HepG2 (cell line): ENCODE data around the gene ABHD2. TPM values are rescaled to one million over a fixed set of nuclear protein-coding genes. Genes with fewer than 3 reads are reported as not detected.

Experiments used
- ATAC-seq: fragments of 200-7000 bp; cut with Tn5 transposase; 3 replicates; pipeline ENCODE4 v1.9.1; 2020; ENCODE audit warnings: mild to moderate bottlenecking, moderate library complexity
- BruUV-seq: library from RNA; stranded (reverse); fragments of 400-500 nt; replicated peaks from 2 replicates; lab custom pipeline; 2021; lab: Mats Ljungman, UMichigan
- CTCF ChIA-PET: fragments of 300-600 bp; formaldehyde crosslinking; extraction: SDS; loops from one replicate; lab custom pipeline; 2021; ENCODE audit warnings: low total read pairs, inconsistent platforms, low intra/inter-chr PET ratio; lab: Yijun Ruan, JAX
- POLR2A ChIA-PET: fragments of 350-600 bp; sonication (Branson Sonifier 250); formaldehyde crosslinking; loops from one replicate; lab custom pipeline; 2020; ENCODE audit warnings: antibody characterized with exemption, inconsistent platforms; lab: Yijun Ruan, JAX
- DNase-seq: peaks from one replicate; pipeline ENCODE4 v3.0.0-alpha.2; 2015; ENCODE audit warnings: low spot score
- FAIRE-seq: peaks from 3 replicates; lab custom pipeline; 2011; peaks lifted over from hg19 to GRCh38; lab: Jason Lieb, UNC
- H2AFZ ChIP-seq: one replicate; pipeline ENCODE4 v1.6.1; 2011; ENCODE audit warnings: low read length, inconsistent platforms
- H3K27ac ChIP-seq: fragments of 300-600 bp; 3 replicates; pipeline ENCODE4 v1.8.0; 2011; ENCODE audit warnings: mixed run types, mild to moderate bottlenecking, mixed read lengths, low read length, inconsistent platforms; ENCODE audit not compliant: insufficient read depth; ENCODE audit errors: extremely low read length
- H3K27me3 ChIP-seq, 2 experiments: fragments of 200-600 bp in 1 of 2; 2 replicates in 1 of 2; 3 replicates in 1 of 2; pipeline versions ENCODE4 v1.6.0 to v1.8.0; 2011; ENCODE audit warnings: low read length in 2 of 2, mild to moderate bottlenecking in 2 of 2, moderate library complexity in 2 of 2, inconsistent platforms in 1 of 2; ENCODE audit not compliant: insufficient read depth in 2 of 2, control insufficient read depth in 1 of 2
- H3K36me3 ChIP-seq, 2 experiments: fragments of 200-600 bp in 1 of 2; replicated peaks in 1 of 2; 2 replicates in 1 of 2; 3 replicates in 1 of 2; pipeline versions ENCODE4 v1.5.1 to v1.8.0; 2011; ENCODE audit warnings: low read length in 2 of 2, inconsistent platforms in 1 of 2; ENCODE audit not compliant: insufficient read depth in 2 of 2, control insufficient read depth in 1 of 2
- H3K4me1 ChIP-seq: 2 replicates; pipeline ENCODE4 v1.5.1; 2012; ENCODE audit warnings: low read length, inconsistent platforms; ENCODE audit not compliant: insufficient read depth
- H3K4me2 ChIP-seq: 2 replicates; pipeline ENCODE4 v1.6.0; 2011; ENCODE audit warnings: low read depth, low read length, inconsistent platforms
- H3K4me3 ChIP-seq, 3 experiments: fragments of 200-600 bp in 1 of 3; sonication (generic), shearing (Covaris generic) in 1 of 3; replicated peaks in 1 of 3; 2 replicates each; pipeline ENCODE4 v1.5.1; 2011 to 2016; ENCODE audit warnings: low read length in 3 of 3, inconsistent platforms in 2 of 3, low read depth in 2 of 3, mild to moderate bottlenecking in 2 of 3, control low read depth in 1 of 3, mixed read lengths in 1 of 3; ENCODE audit not compliant: insufficient read depth in 1 of 3
- H3K79me2 ChIP-seq: one replicate; pipeline ENCODE4 v1.6.1; 2011; ENCODE audit warnings: low read length, inconsistent platforms; ENCODE audit not compliant: insufficient read depth
- H3K9ac ChIP-seq: 2 replicates; pipeline ENCODE4 v1.6.0; 2011; ENCODE audit warnings: mild to moderate bottlenecking, low read depth, low read length, inconsistent platforms; ENCODE audit not compliant: insufficient read depth
- H3K9me3 ChIP-seq: 2 replicates; pipeline ENCODE4 v1.5.1; 2012; ENCODE audit warnings: mild to moderate bottlenecking, low read length
- H4K20me1 ChIP-seq: 2 replicates; pipeline ENCODE4 v1.6.0; 2011; ENCODE audit warnings: inconsistent platforms, mild to moderate bottlenecking, low read length, moderate library complexity; ENCODE audit not compliant: insufficient read depth
- CHCHD3 ChIP-seq: sonication (generic); formaldehyde crosslinking; IDR thresholded peaks from 2 replicates; pipeline ENCODE4 v1.8.0; 2022; ENCODE audit warnings: mild to moderate bottlenecking, missing genetic modification reagents, moderate library complexity
- CHD2 ChIP-seq: IDR thresholded peaks from 2 replicates; pipeline ENCODE4 v1.6.1; 2011; ENCODE audit warnings: low read depth, low read length, improper control_type of control experiment
- GZF1 ChIP-seq: sonication (generic); formaldehyde crosslinking; IDR thresholded peaks from 2 replicates; pipeline ENCODE4 v1.5.1; 2020; ENCODE audit warnings: mild to moderate bottlenecking, missing genetic modification reagents
- HNRNPK ChIP-seq: fragments of 200-400 bp; formaldehyde crosslinking; IDR thresholded peaks from 2 replicates; pipeline ENCODE4 v1.6.1; 2018; ENCODE audit warnings: low read length, low read depth, moderate library complexity, mild to moderate bottlenecking; ENCODE audit not compliant: poor library complexity, severe bottlenecking
- ZNF12 ChIP-seq: sonication (generic); formaldehyde crosslinking; IDR thresholded peaks from 2 replicates; pipeline ENCODE4 v1.5.0; 2020; ENCODE audit warnings: missing genetic modification reagents
- ZNF383 ChIP-seq: sonication (generic); formaldehyde crosslinking; IDR thresholded peaks from 2 replicates; pipeline ENCODE4 v1.4.0; 2020; ENCODE audit warnings: missing genetic modification reagents, mild to moderate bottlenecking, borderline replicate concordance
- ZNF431 ChIP-seq: sonication (generic); formaldehyde crosslinking; IDR thresholded peaks from 2 replicates; pipeline ENCODE4 v1.9.0; 2022; ENCODE audit warnings: missing genetic modification reagents, low read depth, mild to moderate bottlenecking, borderline replicate concordance
- ZNF629 ChIP-seq: sonication (generic); formaldehyde crosslinking; conservative IDR thresholded peaks from 2 replicates; pipeline ENCODE4 v1.5.0; 2020; ENCODE audit warnings: missing genetic modification reagents
- ZNF775 ChIP-seq: sonication (generic); formaldehyde crosslinking; IDR thresholded peaks from 2 replicates; pipeline ENCODE4 v1.4.0; 2020; ENCODE audit warnings: missing genetic modification reagents, mild to moderate bottlenecking, moderate library complexity, borderline replicate concordance
- WGBS: methylation state at CpG from one replicate; pipeline ENCODE4 v1.1.6; 2017; ENCODE audit warnings: low lambda C conversion rate; 5-methylcytosine and 5-hydroxymethylcytosine counted together
- in situ Hi-C: cut with HindIII; loops from 2 replicates; pipeline ENCODE4 v1.10.0; 2017; ENCODE audit warnings: low pct_unique_long_range_greater_than_20kb; ENCODE audit not compliant: extremely low pct_ligation_motif_present
- intact Hi-C: fragments of 100-400 bp; cut with micrococcal nuclease; formaldehyde crosslinking; loops from one replicate; pipeline ENCODE4 v1.10.0; 2022; ENCODE audit not compliant: unreplicated experiment
- polyA plus RNA-seq, 8 experiments: library from polyadenylated mRNA; depleted of rRNA in 3 of 8; stranded (reverse) in 7 of 8; unstranded in 1 of 8; fragments of >200 nt; fragmentation: Illumina TruSeq in 4 of 8; extraction: Trizol in 4 of 8; gene quantifications; 2 replicates each; pipeline versions ENCODE4 v1.2.1 to v1.2.3, GENCODE V29; 2011 to 2016; ENCODE audit warnings: low read depth in 4 of 8, missing spikeins in 1 of 8, mixed read lengths in 1 of 8; ENCODE audit not compliant: insufficient read depth in 1 of 8
- total RNA-seq, 5 experiments: library from RNA; depleted of rRNA; stranded (reverse); fragments of >200 nt; fragmentation: Illumina TruSeq; extraction: Trizol; gene quantifications; 2 replicates each; pipeline ENCODE4 v1.2.3, GENCODE V29; 2016; ENCODE audit warnings: low read depth in 1 of 5
- TF ChIP-seq, protein P1 (sequence below): sonication (generic); formaldehyde crosslinking; IDR thresholded peaks from 2 replicates; pipeline ENCODE4 v1.5.0; 2020; ENCODE audit warnings: mild to moderate bottlenecking, missing genetic modification reagents
- TF ChIP-seq, protein P2 (sequence below): sonication (generic); formaldehyde crosslinking; IDR thresholded peaks from 2 replicates; pipeline ENCODE4 v1.4.0; 2020; ENCODE audit warnings: mild to moderate bottlenecking, missing genetic modification reagents

ABHD2 gene
- total and polyA plus RNA-seq, 2 of the 13 experiments (the other 11 are each of a cell fraction or from before 2014, with no cell fraction given), result 14.8 to 22.4 TPM

DNA sequence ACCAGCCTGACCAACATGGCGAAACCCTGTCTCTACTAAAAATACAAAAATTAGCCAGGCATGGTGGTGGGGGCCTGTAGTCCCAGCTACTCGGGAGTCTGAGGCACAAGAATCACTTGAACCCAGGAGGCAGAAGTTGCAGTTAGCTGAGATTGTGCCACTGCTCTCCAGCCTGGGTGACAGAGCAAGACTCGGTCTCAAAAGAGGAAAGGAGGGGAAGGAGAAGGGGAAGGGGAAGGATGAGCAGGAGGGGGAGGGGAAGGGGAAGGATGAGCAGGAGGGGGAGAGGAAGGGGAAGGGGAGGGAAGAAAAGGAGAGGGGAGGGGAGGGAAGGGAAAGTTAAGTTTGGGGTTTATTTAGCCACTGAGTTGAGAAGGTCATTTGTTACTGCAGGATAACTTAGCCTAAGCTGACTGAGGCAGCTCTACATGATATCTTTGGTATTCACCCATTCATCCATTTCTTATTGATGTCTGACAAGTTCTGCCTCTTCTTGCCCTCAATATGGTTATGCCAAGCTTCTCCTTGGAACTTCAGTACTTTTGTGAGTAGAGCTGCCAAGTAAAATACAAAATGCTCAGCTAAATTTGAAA is 15.9 kb upstream of the ABHD2 start:
- Histone ChIP-seq H4K20me1 (no peaks in the 10 kb centered on the region), H3K4me2 (no peak overlapping the region), H3K79me2 (no peaks in the 10 kb centered on the region), H3K4me3 (no peak overlapping the region), H3K27me3 (no peaks in the 10 kb centered on the region; a peak in 1 of 5 replicates), H2AFZ (no peak overlapping the region), H3K36me3 (no peaks in the 10 kb centered on the region), H3K9me3 (no peaks in the 10 kb centered on the region), H3K9ac (no peak overlapping the region), H3K4me1 (peaks cover 42% of the 10 kb centered on the region), H3K27ac (no peak overlapping the region)
- no TSS peak for BruUV-seq
- ChIA-PET CTCF (no interaction called here), POLR2A (interaction anchor here (0.9 to 2.6 kb wide), 3 partner anchors 14 to 57 kb away, joined by 3 to 12 read pairs (median 5); partner anchors contain the start of gene ABHD2)
- peak; percentile 65; the same call in 1 of the 2 replicates for TF ChIP-seq ZNF12 (CRISPR knock-in tag)
- peak; percentile 95 for TF ChIP-seq HNRNPK
- no peak for TF ChIP-seq ZNF775 (CRISPR knock-in tag)
- 56% methylated on average over 3 of the region's 3 CpGs for WGBS
- DNase-seq (no peak), FAIRE-seq (no peak), ATAC-seq (no peak)
- intact Hi-C loops (no loop called here), in situ Hi-C loops (no loop called here)

DNA sequence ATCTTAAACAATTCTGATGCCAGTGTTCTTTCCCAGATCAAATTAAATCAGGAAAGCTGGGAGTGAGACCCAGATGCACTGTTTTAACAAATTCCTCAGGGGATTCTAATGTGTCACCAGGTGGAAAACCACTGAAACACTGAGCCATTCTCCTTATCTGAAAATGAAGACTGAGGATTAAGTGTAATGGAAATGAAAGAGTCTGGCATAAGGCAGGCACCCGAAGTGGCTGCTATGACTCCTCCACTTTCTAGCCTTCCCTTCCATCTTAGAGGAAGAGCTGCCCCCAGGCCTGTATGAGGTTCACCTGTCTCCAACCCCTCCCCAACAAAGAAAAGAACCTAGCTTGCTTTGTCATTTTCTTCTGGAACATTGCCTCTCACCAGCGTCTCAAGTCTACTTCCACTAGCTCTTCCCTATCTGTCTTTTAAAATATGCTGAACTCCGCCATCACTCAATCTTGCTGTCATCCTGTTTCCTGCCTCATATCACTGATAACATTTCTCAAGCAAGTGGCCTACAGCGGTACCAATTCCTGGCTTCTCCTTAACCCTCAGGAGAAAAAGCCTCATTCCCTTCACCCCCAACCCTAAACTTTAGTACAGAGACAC is 13.7 kb upstream of the ABHD2 start:
- no peaks in the 10 kb centered on the region for H3K36me3 ChIP-seq
- no peak overlapping the region for H2AFZ ChIP-seq
- H3K27ac ChIP-seq, result no peak overlapping the region
- no peaks in the 10 kb centered on the region for H4K20me1 ChIP-seq
- ChIA-PET CTCF (no interaction called here), POLR2A (interaction anchor here (2.9 kb wide), 1 partner anchor 13 kb away, joined by 8 read pairs; the partner anchor contains the start of gene ABHD2)
- no peak overlapping the region for H3K9ac ChIP-seq
- no peak overlapping the region for H3K4me3 ChIP-seq
- H3K4me1 ChIP-seq, result peaks cover 42% of the 10 kb centered on the region
- DNase-seq (no peak), ATAC-seq (no peak), FAIRE-seq (no peak)
- no peaks in the 10 kb centered on the region; a peak in 1 of 5 replicates for H3K27me3 ChIP-seq
- intact Hi-C loops (no loop called here), in situ Hi-C loops (no loop called here)
- no peaks in the 10 kb centered on the region for H3K79me2 ChIP-seq
- no peaks in the 10 kb centered on the region for H3K9me3 ChIP-seq
- TF ChIP-seq CHD2 (no peak), GZF1 (CRISPR knock-in tag) (no peak), ZNF383 (CRISPR knock-in tag) (no peak), ZNF431 (CRISPR knock-in tag) (no peak), ZNF629 (CRISPR knock-in tag) (no peak), CHCHD3 (CRISPR knock-in tag) (no peak)
- TF ChIP-seq, protein P1, sequence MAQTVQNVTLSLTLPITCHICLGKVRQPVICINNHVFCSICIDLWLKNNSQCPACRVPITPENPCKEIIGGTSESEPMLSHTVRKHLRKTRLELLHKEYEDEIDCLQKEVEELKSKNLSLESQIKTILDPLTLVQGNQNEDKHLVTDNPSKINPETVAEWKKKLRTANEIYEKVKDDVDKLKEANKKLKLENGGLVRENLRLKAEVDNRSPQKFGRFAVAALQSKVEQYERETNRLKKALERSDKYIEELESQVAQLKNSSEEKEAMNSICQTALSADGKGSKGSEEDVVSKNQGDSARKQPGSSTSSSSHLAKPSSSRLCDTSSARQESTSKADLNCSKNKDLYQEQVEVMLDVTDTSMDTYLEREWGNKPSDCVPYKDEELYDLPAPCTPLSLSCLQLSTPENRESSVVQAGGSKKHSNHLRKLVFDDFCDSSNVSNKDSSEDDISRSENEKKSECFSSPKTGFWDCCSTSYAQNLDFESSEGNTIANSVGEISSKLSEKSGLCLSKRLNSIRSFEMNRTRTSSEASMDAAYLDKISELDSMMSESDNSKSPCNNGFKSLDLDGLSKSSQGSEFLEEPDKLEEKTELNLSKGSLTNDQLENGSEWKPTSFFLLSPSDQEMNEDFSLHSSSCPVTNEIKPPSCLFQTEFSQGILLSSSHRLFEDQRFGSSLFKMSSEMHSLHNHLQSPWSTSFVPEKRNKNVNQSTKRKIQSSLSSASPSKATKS (CRISPR knock-in tag), result no peak
- TF ChIP-seq, protein P2, sequence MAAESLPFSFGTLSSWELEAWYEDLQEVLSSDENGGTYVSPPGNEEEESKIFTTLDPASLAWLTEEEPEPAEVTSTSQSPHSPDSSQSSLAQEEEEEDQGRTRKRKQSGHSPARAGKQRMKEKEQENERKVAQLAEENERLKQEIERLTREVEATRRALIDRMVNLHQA (CRISPR knock-in tag), result no peak
- 61% methylated on average over 4 of the region's 4 CpGs for WGBS
- BruUV-seq, result no TSS peak
- H3K4me2 ChIP-seq, result no peak overlapping the region
